ENCODE data around the gene LRP1B.

Gene LRP1B

DNA sequence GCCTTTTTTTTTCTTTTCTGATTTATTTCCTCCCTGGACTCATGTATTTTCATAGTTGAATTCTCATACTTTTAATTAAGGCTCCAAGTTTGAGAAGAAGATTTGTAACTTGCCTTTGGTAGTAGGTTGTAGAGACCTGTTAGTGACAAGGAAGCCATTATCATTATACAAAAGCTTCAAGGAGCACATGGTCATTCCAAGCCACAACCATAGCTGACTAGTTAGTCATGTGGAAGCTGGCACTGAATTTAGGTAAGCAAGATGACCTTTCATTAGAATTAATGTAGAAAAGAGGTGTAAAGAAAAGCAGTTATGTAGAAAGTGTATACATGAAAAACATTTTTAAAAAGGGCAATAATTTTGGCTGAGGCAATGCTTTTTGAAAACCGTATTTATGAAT, 89.7 kb downstream of the LRP1B start:
- no peak overlapping the region for H3K4me3 ChIP-seq (replicated peaks; ENCODE audit: low read depth, low read length)
- TF ChIP-seq CTCF (IDR thresholded peaks at IDR 0.05; ENCODE audit: low read depth, low read length, missing control alignments) = no peak
- DNase-seq (ENCODE audit: extremely low read depth, low read depth) = no peak

DNA sequence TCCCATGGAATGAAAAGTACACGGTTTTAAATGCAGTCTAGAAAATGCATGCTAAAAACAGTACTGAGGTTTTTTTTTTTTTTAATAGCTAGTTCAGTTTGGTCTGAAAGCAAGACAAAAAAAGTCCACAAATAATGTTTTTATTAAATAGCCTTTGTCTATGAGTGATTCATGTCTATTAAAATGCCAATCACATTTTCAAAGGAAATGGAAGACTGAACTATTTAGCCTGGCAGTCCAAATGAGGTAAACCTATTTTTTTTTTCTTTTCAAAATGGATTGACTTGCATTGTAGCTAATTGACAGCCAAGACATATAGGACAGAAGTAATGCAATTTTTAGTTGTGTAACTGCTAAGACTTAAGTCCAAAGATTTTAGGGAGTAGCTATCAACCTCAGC, 90.3 kb downstream of the LRP1B start:
- TF ChIP-seq CTCF (IDR thresholded peaks at IDR 0.05; ENCODE audit: low read depth, low read length, missing control alignments) = no peak

GRCh38 chr2:142038826-142039225, 92.0 kb downstream of the LRP1B start:
- no peak for DNase-seq (ENCODE audit: extremely low read depth, low read depth)
- H3K4me3 ChIP-seq (replicated peaks; ENCODE audit: low read depth, low read length) = no peak overlapping the region
- no peak for TF ChIP-seq CTCF (IDR thresholded peaks at IDR 0.05; ENCODE audit: low read depth, low read length, missing control alignments)

More for the DNA sequence above, 90.3 kb downstream of the LRP1B start:
- H3K4me3 ChIP-seq (replicated peaks; ENCODE audit: low read depth, low read length) = no peak overlapping the region
- no peak for DNase-seq (ENCODE audit: extremely low read depth, low read depth)

DNA sequence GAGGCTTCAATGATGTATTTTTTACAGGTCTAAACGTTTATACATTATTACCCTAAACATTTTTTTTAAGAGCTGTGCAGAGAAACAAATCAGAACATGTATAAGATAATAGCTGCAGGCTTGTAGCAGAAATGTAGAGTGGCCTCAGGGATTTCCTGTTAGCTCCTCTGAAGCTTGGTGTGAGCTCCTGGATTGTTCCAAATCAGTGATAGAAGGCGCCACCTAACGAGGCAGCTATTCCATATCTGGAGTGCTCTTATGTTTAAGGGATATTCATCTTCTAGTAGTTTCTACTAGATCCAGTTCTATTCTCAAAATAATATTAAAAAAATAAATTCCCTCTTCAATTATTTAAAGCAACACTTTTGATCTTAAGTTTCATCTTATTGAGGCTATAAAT, 93.1 kb downstream of the LRP1B start:
- DNase-seq (ENCODE audit: extremely low read depth, low read depth) = peak; percentile 2
- no peak for TF ChIP-seq CTCF (IDR thresholded peaks at IDR 0.05; ENCODE audit: low read depth, low read length, missing control alignments)
- H3K4me3 ChIP-seq (replicated peaks; ENCODE audit: low read depth, low read length) = no peak overlapping the region

DNA sequence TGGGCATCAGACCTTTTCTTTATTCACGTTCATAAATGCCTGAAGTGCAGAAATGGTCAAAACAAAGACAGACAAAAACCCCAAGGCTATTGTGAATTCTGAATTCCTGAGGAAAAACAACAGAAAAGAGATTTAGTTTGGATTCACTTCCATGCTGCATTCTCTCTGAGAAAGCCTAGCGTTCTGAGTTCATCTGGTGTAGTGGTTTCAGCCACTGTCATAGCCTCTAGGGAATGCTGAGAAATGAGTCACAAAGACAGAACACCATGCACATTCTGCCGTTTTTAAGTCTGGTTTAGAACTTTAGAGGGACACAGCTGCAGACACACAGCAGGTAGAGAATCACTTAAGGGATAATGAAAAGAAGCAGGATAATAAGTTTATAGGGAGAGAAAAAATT, 93.8 kb downstream of the LRP1B start:
- TF ChIP-seq CTCF (IDR thresholded peaks at IDR 0.05; ENCODE audit: low read depth, low read length, missing control alignments) = no peak

DNA sequence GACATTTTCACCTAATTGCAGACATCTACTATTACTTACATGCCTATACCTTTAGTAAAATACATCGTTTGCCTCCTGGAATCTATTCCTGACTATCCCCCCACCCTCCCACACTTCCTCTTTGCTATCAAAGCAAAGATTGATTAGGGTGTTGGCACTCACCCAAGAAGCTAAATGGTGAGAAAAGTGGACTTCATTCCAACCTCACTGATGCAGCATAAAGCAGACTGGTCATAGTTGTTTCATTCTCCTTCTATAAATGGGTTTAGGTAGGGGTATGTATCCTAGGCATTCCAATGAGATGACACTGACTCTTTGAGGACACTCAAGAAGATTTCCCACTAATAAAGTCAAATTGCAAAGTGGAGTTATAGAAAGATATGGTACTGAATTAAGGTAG, 97.4 kb downstream of the LRP1B start:
- TF ChIP-seq CTCF (IDR thresholded peaks at IDR 0.05; ENCODE audit: low read depth, low read length, missing control alignments) = no peak
- H3K4me3 ChIP-seq (replicated peaks; ENCODE audit: low read depth, low read length) = no peak overlapping the region
- DNase-seq (ENCODE audit: extremely low read depth, low read depth) = no peak

More for the DNA sequence above, 93.8 kb downstream of the LRP1B start:
- peak; percentile 4 for DNase-seq (ENCODE audit: extremely low read depth, low read depth)
- H3K4me3 ChIP-seq (replicated peaks; ENCODE audit: low read depth, low read length) = no peak overlapping the region

- H3K4me3 ChIP-seq (replicated peaks; ENCODE audit: low read depth, low read length) = no peak overlapping the region
- no peak for DNase-seq (ENCODE audit: extremely low read depth, low read depth)
- TF ChIP-seq CTCF (IDR thresholded peaks at IDR 0.05; ENCODE audit: low read depth, low read length, missing control alignments) = no peak
These were observed 99.2 kb downstream of the LRP1B start for GRCh38 chr2:142031656-142032055.
